A204.1 (cell line): ENCODE data around the gene KRI1.
A peak's percentile ranks its signal among the peaks of the same experiment; 100 is the strongest.

Experiments
- FAIRE-seq: peaks from 2 replicates; lab custom pipeline; 2012; peaks lifted over from hg19 to GRCh38; lab: Jason Lieb, UNC

KRI1 gene

GRCh38 chr19:10565567-10566407 lies at the start of gene KRI1:
Gene KRI1 (minus strand): TSS chr19:10566010. CDS start chr19:10565999, 11 bp downstream.
- no peak for FAIRE-seq

GRCh38 chr19:10612499-10613119 lies 46.8 kb upstream of the KRI1 start:
- no peak for FAIRE-seq

GRCh38 chr19:10611907-10612306 lies 46.1 kb upstream of the KRI1 start:
- FAIRE-seq: no peak

GRCh38 chr19:10604460-10604980 lies 38.7 kb upstream of the KRI1 start:
- no peak for FAIRE-seq

GRCh38 chr19:10603873-10604459 lies 38.2 kb upstream of the KRI1 start:
- no peak for FAIRE-seq

GRCh38 chr19:10603084-10603872 lies 37.5 kb upstream of the KRI1 start:
- no peak for FAIRE-seq

- no peak for FAIRE-seq
Measured at GRCh38 chr19:10602330-10603083, 36.7 kb upstream of the KRI1 start.

GRCh38 chr19:10601999-10602329 lies 36.2 kb upstream of the KRI1 start:
- FAIRE-seq: no peak

GRCh38 chr19:10600149-10600548 lies 34.3 kb upstream of the KRI1 start:
- FAIRE-seq: no peak

GRCh38 chr19:10593820-10594637 lies 28.2 kb upstream of the KRI1 start:
- no peak for FAIRE-seq

- no peak for FAIRE-seq
Measured at GRCh38 chr19:10593148-10593547, 27.3 kb upstream of the KRI1 start.

GRCh38 chr19:10587839-10588150 lies 22.0 kb upstream of the KRI1 start:
- FAIRE-seq: no peak

- no peak for FAIRE-seq
Measured at GRCh38 chr19:10587022-10587838, 21.4 kb upstream of the KRI1 start, which contains the start of gene AP1M2. Gene AP1M2 (minus strand): TSS chr19:10587312. CDS start chr19:10587231, 81 bp downstream.

GRCh38 chr19:10586396-10586795 lies 20.6 kb upstream of the KRI1 start:
- FAIRE-seq: no peak

GRCh38 chr19:10583036-10583776 lies 17.4 kb upstream of the KRI1 start:
- no peak for FAIRE-seq

- no peak for FAIRE-seq
Measured at GRCh38 chr19:10582091-10582490, 16.3 kb upstream of the KRI1 start.

GRCh38 chr19:10580979-10581631 lies 15.3 kb upstream of the KRI1 start:
- FAIRE-seq: peak; percentile 83

GRCh38 chr19:10577951-10578350 lies 12.1 kb upstream of the KRI1 start:
- no peak for FAIRE-seq
